ENCODE measurements around the gene MDM2.
"Not testable (repeated sequence)": the region's sequence is repeated elsewhere in the genome, so short reads cannot be mapped to it uniquely, and the experiment has no call there.

MDM2 gene

DNA sequence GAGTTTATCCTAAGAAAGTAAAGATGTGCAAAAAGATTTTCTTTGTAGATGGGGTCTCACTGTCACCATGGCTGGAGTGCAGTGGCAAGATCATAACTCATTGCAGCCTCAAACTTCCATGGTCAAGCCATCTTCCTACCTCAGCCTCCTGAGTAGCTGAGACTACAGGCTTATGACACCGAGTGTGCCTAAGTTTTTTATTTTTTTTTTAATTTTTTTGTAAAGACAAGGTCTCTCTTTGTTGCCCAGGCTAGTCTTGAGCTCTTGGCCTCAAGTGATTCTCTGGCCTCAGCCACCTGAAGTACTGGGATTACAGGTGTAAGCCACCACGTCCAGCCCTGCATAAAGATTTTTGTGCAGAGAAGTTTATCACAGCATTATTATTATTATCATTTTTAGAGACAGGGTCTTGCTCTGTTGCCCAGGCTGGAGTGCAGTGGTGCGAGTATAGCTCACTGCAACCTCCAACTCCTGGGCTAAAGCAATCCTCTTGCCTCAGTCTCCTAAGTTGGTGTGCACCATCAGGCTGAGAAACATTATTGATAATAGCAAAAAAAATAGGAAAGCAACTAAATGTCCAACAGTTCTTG lies 19.3 kb upstream of the MDM2 start:
- no peak for DNase-seq

DNA sequence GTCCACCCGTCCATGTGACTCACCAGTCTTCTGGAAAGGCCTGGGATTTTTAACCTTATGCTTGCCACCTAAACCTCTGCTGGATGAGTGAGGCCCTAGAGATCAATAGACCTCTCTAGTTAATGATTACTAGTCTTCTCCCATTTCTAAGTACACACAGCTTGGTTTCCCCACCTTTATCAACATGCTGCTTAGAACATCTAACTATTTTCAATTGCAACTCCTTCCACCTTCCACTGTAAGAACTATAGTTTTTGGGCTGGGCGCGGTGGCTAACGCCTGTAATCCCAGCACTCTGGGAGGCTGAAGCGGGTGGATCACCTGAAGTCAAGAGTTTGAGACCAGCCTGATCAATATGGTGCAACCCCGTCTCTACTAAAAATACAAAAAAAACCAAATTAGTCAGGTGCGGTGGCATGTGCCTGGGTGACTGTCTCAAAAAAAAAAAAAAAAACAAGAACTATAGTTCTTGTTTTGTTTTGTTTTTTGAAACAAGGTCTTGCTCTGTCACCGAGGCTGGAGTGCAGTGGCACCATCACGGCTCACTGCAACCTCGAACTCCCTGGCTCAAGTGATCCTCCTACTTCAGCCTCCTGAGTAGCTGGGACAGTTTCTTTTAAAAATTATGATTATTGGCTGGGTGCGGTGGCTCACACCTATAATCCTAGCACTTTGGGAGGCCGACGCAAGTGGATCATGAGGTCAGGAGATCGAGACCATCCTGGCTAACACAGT lies 18.7 kb upstream of the MDM2 start:
- no peak for DNase-seq

GRCh38 chr12:68790081-68790951 lies 17.7 kb upstream of the MDM2 start:
- DNase-seq: no peak

- DNase-seq: no peak
These were observed 17.1 kb upstream of the MDM2 start for GRCh38 chr12:68790952-68791234.

DNA sequence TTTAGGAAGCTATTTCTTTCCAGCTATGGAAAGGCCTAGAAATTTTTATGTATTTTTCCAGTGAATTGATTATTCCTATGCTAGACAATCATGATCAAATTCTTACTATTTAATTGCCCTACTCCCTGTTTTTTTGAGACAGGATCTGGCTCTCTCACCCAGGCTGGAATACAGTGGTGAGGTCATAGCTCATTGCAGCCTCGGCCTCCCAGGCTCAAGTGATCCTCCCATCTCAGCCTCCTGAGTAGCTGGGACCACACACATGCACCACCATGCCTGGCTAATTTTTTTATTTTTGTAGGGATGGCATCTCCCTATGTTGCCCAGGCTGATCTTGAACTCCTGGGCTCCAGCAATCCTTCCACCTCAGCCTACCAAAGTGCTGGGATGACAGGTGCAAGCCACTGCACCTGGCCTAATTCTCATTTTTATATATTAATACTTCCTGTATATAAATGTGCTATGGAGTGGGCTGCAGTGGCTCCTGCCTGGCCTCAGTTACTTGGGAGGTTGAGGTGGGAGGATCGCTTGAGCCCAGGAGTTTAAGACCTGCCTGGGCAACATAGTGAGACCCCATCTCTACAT lies 16.0 kb upstream of the MDM2 start:
- no peak for DNase-seq

DNA sequence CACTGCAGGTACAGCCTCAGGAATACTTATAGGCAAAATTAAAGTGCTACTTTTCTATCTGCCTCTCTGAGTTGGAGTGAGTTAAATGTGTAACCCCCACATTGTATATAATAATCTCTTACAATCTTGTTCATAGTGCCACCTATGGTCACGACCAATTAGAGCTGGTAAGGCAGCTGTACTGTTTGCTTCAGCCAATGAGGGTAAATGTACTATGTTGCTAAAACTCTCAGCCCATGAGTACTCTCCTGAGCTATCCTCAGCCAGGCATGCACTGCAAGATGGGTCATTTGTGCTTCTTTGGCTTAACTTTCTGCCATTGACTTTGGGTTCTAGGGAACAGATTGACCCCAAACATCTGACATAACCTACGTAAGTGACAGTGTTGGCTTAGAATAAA lies 15.0 kb upstream of the MDM2 start:
- DNase-seq: peak; percentile 5

DNA sequence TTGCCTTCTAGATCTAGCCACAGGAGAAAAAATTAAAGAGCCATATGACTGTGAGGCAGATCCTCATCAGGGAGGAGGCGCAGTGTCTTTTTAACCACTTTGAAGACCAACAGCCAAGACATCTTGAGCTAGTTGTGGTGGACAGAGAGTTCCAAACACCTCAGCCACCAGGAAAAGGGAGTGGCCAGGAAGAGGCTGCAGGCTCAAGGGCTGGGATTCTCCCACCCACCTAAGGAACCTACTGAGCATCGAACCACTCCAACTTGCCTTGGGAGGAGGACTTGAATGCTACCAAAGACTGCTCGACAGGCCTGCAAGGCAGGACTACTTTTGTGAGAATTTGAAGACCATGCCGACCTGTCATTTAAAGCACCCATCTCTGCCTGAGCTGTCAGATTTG lies 14.5 kb upstream of the MDM2 start:
- DNase-seq: no peak

DNA sequence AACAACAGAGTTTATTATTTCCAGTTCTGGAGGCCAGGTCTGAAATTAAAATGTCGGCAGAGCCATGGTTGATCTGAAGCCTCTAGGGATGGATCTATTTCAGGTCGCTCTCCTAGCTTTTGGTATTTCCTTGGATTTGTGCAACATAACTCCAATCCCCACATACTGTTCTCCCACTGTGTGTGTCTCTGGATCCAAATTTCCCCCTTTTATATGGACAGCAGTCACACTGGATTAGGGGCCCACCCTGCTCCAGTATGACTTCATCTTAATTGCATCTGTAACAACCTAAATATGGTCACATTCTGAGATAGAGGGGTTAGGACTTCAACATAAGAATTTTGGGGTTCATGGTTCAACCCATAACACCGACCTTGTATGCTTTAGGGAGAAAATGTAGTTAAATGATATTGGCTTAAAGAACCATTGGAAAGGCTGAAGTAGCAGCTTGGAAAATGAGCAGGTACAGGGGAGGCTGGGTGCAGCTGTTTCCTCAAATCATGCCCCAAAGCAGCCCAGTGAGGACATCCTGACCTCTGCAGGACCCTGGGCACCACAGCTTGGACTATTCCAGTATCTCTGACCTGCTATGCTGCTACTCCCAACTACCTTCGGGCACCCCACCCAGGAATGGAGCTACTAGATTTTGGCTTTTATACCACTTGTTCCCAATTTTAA lies 13.9 kb upstream of the MDM2 start:
- DNase-seq: no peak

DNA sequence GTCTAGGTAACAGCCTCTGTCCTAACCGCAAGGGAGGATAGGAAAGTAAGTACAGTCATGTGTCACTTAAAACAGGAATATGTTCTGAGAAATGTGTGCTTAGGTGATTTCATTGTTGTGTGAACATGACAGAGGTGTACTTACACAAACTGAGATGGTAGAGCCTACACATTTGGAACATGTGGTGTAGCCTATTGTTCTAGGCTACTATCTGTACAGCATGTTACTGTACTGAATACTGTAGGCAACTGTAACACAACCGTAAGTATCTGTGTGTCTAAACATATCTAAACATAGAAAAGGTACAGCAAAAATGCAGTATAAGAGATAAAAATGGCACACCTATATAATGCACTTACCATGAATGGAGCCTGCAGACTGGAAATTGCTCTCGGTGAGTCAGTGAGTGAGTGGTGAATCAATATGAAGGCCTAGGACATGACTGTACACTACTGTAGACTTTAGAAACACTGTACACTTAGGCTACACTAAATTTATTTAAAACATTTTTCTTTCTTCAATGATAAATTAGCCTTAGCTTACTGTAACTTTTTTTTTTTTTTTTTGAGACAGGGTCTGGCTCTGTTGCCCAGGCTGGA lies 13.2 kb upstream of the MDM2 start:
- no peak for DNase-seq

DNA sequence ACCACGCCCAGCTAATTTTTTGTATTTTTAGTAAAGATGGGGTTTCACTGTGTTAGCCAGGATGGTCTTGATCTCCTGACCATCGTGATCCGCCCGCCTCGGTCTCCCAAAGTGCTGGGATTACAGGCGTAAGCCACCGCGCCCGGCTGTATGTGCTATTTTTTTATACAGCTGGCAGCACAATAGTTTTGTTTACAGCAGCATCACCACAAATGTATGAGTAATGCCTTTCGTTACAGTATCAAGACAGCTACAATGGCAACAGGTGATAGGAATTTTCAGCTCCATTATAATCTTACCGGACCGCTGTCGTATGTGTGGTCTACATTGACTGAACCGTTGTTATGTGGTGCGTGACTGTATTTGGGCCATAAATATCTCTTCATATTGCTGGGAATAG lies 11.6 kb upstream of the MDM2 start:
- no peak for DNase-seq

- DNase-seq: no peak
These were observed 9.1 kb upstream of the MDM2 start for GRCh38 chr12:68798882-68799234.

GRCh38 chr12:68800294-68800693 lies 7.7 kb upstream of the MDM2 start:
- DNase-seq: no peak

GRCh38 chr12:68801124-68801523 lies 6.9 kb upstream of the MDM2 start:
- not testable (repeated sequence) for DNase-seq

GRCh38 chr12:68802372-68802745 lies 5.6 kb upstream of the MDM2 start:
- not testable (repeated sequence) for DNase-seq

DNA sequence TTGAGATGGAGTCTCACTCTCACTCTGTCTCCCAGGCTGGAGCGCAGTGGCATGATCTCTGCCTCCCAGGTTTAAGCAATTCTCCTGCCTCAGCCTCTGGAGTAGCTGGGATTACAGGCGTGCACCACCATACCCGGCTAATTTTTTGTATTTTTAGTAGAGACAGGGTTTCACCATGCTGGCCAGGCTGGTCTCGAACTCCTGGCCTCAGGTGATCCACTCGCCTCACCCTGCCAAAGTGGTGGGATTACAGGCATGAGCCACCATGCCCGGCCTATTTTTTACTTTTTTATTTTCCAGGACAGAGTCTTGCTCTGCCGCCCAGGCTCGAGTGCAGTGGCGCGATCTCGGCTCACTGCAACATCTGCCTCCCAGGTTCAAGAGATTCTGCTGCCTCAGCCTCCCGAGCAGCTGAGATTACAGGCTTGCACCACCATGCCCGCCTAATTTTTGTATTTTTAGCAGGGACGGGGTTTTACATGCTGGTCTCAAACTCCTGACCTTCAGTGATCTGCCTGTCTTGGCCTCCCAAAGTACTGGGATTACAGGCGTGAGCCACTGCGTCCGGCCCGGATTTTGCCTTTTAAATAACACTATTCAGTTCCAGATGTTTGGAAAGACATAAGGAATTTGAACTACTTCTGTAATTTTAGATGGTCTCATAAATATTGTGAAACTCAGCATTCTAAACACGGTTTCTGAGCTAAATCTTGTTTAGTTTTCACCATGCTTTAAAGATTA lies 4.9 kb upstream of the MDM2 start:
- DNase-seq: not testable (repeated sequence)

DNA sequence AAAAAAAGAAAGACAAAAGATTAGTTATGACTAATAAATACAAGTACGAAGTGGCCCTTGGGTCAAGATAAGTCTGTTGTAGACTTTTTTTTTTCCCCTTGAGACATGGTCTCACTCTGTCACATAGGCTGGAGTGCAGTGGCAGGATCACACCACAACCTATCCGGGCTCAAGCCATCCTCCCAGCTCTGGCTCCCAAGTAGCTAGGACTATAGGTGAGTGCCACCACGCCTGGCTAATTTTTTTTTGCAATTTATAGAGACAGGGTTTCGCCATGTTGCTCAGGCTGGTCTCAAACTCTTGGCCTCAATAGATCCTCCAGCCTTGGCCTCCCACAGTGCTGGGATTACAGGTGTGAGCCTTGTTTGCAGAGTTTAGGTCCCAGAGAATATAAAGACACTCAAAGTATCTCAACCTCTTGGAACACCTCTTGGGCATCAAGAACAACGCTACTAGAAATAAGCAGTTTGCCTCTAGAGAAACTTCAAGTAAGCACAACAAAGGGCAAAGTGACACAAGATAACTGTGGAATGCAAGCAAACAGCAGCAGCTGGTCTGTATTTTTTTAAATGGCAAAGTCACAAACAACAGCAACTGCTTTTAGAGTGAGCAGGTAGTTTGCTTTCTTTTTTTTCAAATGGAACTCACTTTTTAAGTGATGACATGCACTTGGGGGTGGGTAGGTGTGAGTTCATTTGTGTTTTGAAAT lies 3.9 kb upstream of the MDM2 start:
- no peak for DNase-seq

GRCh38 chr12:68804657-68805591 lies 3.1 kb upstream of the MDM2 start:
- DNase-seq: no peak

DNA sequence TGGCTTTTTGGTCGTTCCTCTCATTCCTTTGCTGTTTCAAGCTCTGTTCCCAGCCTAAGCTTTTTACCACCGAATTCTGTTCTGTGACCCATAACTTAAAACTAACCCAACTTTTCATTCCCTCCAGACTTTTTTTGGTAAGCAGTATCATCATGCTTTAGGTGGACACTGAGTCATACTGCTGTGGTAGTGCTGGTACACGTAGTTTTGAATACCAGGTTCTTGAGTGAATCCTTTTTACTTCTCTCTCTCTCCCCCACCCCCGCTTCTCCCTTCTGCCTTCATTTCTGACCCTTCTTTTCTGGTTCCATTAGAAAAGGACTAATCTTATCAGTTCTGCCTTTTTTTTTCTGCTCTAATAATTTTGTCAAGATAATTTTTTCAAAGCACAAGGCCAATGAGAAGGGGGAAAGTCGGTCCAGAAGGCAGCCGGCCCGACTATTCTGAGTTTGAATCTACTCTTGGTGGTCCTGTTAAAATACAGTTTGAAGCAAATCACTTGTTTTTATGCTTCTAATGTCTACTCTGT lies 2.3 kb upstream of the MDM2 start:
- DNase-seq: no peak

GRCh38 chr12:68806488-68807237 lies 1.3 kb upstream of the MDM2 start:
- no peak for DNase-seq

GRCh38 chr12:68807274-68807575 lies 752 bp upstream of the MDM2 start:
- not testable (repeated sequence) for DNase-seq

All from NCI-H2227 treated with DMSO at 0.1 percent for 48 hours (cell line).